BLaER1 treated with 17β-estradiol and CSF1 and Interleukin-3, amounts not matched to agents 10 nM and 100 nM (cell line): ENCODE data around the gene DNAJA1.

Experiments
- H3K27ac ChIP-seq, 11 experiments: shearing (Covaris generic); formaldehyde crosslinking; 2 replicates each; pipeline ENCODE4 v1.8.1; 2022
- H3K27me3 ChIP-seq, 11 experiments: shearing (Covaris generic); formaldehyde crosslinking; 2 replicates each; pipeline ENCODE4 v1.8.1; 2022
- H3K36me3 ChIP-seq, 11 experiments: shearing (Covaris generic); formaldehyde crosslinking; 2 replicates each; pipeline ENCODE4 v1.8.1; 2022
- H3K4me1 ChIP-seq, 10 experiments: shearing (Covaris generic); formaldehyde crosslinking; 2 replicates each; pipeline ENCODE4 v1.8.1; 2022
- H3K4me2 ChIP-seq, 11 experiments: shearing (Covaris generic); formaldehyde crosslinking; 2 replicates each; pipeline ENCODE4 v1.8.1; 2022
- H3K4me3 ChIP-seq, 10 experiments: shearing (Covaris generic); formaldehyde crosslinking; 2 replicates each; pipeline ENCODE4 v1.8.1; 2022
- H3K9ac ChIP-seq, 11 experiments: shearing (Covaris generic); formaldehyde crosslinking; 2 replicates each; pipeline ENCODE4 v1.8.1; 2022
- H3K9me3 ChIP-seq, 11 experiments: shearing (Covaris generic); formaldehyde crosslinking; replicated peaks in 1 of 11; 2 replicates each; pipeline ENCODE4 v1.8.1; 2022
- H4K20me1 ChIP-seq, 11 experiments: shearing (Covaris generic); formaldehyde crosslinking; 2 replicates each; pipeline ENCODE4 v1.8.1; 2022
- Cebpa-rat ChIP-seq, 11 experiments: shearing (Covaris generic); IDR thresholded peaks; 2 replicates each; pipeline ENCODE4 v1.8.1; 2022

The DNAJA1 gene

GRCh38 chr9:33049680-33050361 lies 24.7 kb downstream of the DNAJA1 start:
- no peak overlapping the region for H3K4me2 ChIP-seq
- peaks cover 1 to 19% (median 5%) of the 10 kb centered on the region in 10 experiments; a peak in 19 of 20 replicates for H3K4me1 ChIP-seq
- H3K36me3 ChIP-seq, result peaks cover 73 to 98% (median 92%) of the 10 kb centered on the region in 11 experiments
- no peak overlapping the region for H3K27ac ChIP-seq
- H4K20me1 ChIP-seq, result peaks cover 0 to 13% (median 2%) of the 10 kb centered on the region in 11 experiments; a peak in 2 of 22 replicates
- no peak overlapping the region for H3K4me3 ChIP-seq
- H3K9me3 ChIP-seq, result no peaks in the 10 kb centered on the region
- no peak for TF ChIP-seq Cebpa-rat (IDR thresholded peaks at IDR 0.05)
- no peak overlapping the region for H3K9ac ChIP-seq
- peaks cover 0 to 5% (median 0%) of the 10 kb centered on the region in 11 experiments; a peak in 3 of 22 replicates for H3K27me3 ChIP-seq

- Histone ChIP-seq H3K4me1 (peaks cover 0 to 19% (median 0%) of the 10 kb centered on the region in 10 experiments; a peak in 5 of 20 replicates), H3K4me2 (peak overlapping the region in 2 of 11 experiments; percentile 15 to 24; a peak in 3 of 22 replicates), H3K9me3 (no peaks in the 10 kb centered on the region), H4K20me1 (peaks cover 0 to 14% (median 2%) of the 10 kb centered on the region in 11 experiments; a peak in 2 of 22 replicates), H3K9ac (no peak overlapping the region), H3K27me3 (no peaks in the 10 kb centered on the region), H3K4me3 (no peak overlapping the region), H3K27ac (no peak overlapping the region), H3K36me3 (peaks cover 81 to 100% (median 94%) of the 10 kb centered on the region in 11 experiments)
- no peak for TF ChIP-seq Cebpa-rat (IDR thresholded peaks at IDR 0.05)
These were observed 26.1 kb downstream of the DNAJA1 start for GRCh38 chr9:33051144-33051543.

DNA sequence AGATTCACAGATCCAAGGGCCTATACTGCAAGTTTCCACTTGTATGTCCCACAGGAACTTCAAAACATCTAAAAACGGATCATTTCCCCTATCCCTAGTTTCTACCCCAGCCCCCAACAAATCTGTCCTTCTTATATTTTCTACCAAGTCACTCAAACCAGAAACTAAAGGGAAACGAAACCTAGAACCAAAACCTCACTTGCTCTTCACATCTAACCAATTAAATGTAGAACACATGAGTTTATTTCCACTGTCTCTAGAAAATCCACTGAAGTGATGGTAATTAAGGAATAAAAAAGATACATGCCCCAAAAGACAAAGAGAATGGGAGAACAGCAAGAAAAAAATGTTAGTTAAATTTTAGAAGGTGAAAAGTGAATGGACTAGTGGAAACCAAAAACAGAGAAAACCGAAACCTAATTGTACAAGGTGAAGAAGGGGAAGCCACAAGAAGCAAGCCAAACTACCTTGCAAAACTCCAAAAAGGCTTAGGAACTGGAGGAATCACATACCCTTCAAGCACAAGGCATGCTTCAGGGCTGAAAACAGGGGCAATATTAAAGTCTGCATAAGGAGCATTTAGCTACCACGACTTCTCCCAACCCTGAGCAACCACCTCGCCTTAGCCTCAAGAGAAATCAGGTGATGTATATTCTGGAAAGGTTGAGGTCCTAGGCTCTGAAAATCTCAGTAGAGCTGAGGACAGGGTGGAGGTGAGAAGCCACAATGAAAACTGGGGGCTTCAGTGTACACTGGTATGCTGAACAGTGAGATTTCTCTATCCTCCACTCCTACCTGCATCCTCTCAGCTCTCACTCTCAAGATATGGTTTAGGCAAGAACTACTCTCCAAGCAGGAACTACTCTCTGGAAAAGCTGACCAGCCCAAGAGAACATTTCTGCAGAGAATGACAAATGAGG lies 40.3 kb downstream of the DNAJA1 start:
- Histone ChIP-seq H3K4me3 (0 out of 20 replicates have a peak overlapping the region, but pooled peaks of 1 of the 10 experiments have one; percentile 14), H3K9me3 (no peaks in the 10 kb centered on the region), H3K27me3 (no peaks in the 10 kb centered on the region), H3K9ac (peak overlapping the region in 5 of 11 experiments; percentile 29 to 58 (median 36); a peak in 5 of 22 replicates), H3K27ac (peak overlapping the region in 6 of 11 experiments; percentile 10 to 65 (median 46); a peak in 10 of 22 replicates), H3K4me2 (peak overlapping the region in 6 of 11 experiments; percentile 25 to 86 (median 76); a peak in 11 of 22 replicates), H4K20me1 (peaks cover 5 to 44% (median 25%) of the 10 kb centered on the region in 11 experiments; a peak in 17 of 22 replicates), H3K4me1 (peaks cover 0 to 30% (median 16%) of the 10 kb centered on the region in 10 experiments; a peak in 11 of 20 replicates), H3K36me3 (peaks cover 89 to 100% (median 97%) of the 10 kb centered on the region in 11 experiments)
- TF ChIP-seq Cebpa-rat (IDR thresholded peaks at IDR 0.05), result no peak

DNA sequence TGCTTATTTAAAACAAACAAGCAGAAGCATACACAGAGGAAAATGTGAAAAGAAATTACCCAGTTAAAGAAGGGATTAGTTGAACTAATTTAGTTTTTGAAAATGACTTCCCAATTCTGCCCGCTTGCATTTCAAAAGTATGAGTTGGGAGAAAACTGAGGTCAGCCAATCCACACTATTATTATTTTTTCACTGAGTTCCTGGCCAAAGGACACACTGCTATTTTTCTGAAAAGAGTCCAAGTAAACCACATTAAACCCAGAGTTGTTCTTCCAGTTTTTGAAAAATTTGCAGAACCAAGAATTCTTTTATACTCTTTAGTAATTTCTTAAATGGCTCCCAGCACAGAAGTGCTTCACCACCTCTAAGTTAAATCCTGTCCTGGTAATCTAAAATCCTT lies 43.9 kb downstream of the DNAJA1 start:
- Histone ChIP-seq H3K36me3 (peaks cover 89 to 100% (median 98%) of the 10 kb centered on the region in 11 experiments), H3K4me3 (no peak overlapping the region)

DNA sequence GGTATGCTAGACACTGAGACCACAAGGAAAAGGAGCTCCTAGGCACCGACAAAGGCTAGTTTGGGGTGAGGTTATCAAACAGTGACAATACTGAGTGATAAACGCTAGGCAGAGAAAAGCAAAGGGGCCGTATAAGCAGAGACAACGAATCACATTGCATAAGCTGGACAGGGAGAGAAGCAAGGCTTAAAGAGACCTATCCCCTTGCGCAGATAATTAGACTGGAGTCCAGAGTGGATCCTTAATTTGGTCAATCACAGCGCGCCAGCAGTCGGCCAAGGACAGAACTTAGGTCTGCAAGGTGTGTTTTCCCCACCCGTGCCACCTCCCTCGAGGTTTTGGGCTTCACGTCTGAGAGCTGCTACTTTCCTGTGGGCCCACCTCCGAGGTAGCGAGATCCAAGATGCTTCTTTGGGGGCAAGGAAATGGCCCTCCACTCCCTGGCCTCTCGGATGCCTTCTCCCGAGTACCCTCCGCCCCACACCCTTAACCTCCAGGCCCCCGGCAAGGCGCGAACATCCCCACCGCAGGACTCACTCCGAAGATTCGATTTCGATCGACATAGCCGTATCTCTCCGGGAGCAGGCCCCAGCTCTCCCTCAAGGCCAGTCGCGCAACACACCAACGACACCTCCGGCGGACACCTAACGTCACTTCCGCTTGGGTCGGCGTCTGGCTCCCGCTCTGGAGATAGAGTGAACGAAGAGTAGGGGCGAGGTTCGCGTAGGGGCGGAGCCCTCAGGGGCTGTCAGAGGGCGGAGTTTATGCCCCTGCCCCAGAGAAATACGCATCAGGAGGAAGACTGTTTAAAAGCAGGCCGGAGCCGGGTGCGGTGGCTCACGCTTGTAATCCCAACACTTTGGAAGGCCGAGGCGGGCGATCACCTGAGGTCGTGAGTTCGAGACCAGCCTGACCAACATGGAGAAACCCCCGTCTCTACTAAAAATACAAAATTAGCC lies 51.3 kb downstream of the DNAJA1 start, which contains the start of gene SMU1:
SMU1 (minus strand) TSS at position 629 of the 959 bp plus-strand sequence; CDS start at position 563, 66 bp downstream.
- Histone ChIP-seq H3K27ac (peak within 1 kb of the TSS; percentile 83 to 94 (median 89)), H3K4me1 (peaks cover 27 to 41% (median 33%) of the 10 kb centered on the region in 10 experiments), H3K9ac (peak within 1 kb of the TSS; percentile 90 to 98 (median 94)), H4K20me1 (peaks cover 4 to 49% (median 20%) of the 10 kb centered on the region in 11 experiments; a peak in 17 of 22 replicates), H3K27me3 (no peaks in the 10 kb centered on the region), H3K9me3 (no peaks in the 10 kb centered on the region), H3K4me2 (peak within 1 kb of the TSS; percentile 81 to 99 (median 93)), H3K36me3 (peaks cover 35 to 36% (median 35%) of the 10 kb centered on the region in 11 experiments), H3K4me3 (peak within 1 kb of the TSS; percentile 73 to 96 (median 84))
- TF ChIP-seq Cebpa-rat (IDR thresholded peaks at IDR 0.05), result no peak

More for the DNA sequence above, 43.9 kb downstream of the DNAJA1 start:
- TF ChIP-seq Cebpa-rat (IDR thresholded peaks at IDR 0.05), result no peak
- peaks cover 5 to 71% (median 43%) of the 10 kb centered on the region in 11 experiments; a peak in 18 of 22 replicates for H4K20me1 ChIP-seq
- peaks cover 0 to 36% (median 16%) of the 10 kb centered on the region in 10 experiments; a peak in 12 of 20 replicates for H3K4me1 ChIP-seq
- no peak overlapping the region for H3K27ac ChIP-seq
- H3K4me2 ChIP-seq, result no peak overlapping the region
- no peaks in the 10 kb centered on the region for H3K9me3 ChIP-seq
- H3K9ac ChIP-seq, result no peak overlapping the region
- H3K27me3 ChIP-seq, result no peaks in the 10 kb centered on the region

GRCh38 chr9:33080534-33080933 lies 55.5 kb downstream of the DNAJA1 start:
- no peaks in the 10 kb centered on the region for H3K9me3 ChIP-seq
- H3K27me3 ChIP-seq, result no peaks in the 10 kb centered on the region
- peak overlapping the region in 5 of 11 experiments; percentile 61 to 73 (median 70); a peak in 8 of 22 replicates for H3K9ac ChIP-seq
- H3K36me3 ChIP-seq, result no peaks in the 10 kb centered on the region
- no peak for TF ChIP-seq Cebpa-rat (IDR thresholded peaks at IDR 0.05)
- H3K4me1 ChIP-seq, result peaks cover 44 to 60% (median 52%) of the 10 kb centered on the region in 10 experiments
- peak overlapping the region in 7 of 11 experiments; percentile 41 to 90 (median 59); a peak in 8 of 22 replicates for H3K27ac ChIP-seq
- H3K4me3 ChIP-seq, result no peak overlapping the region
- H4K20me1 ChIP-seq, result peaks cover 0 to 8% (median 0%) of the 10 kb centered on the region in 11 experiments; a peak in 5 of 22 replicates
- H3K4me2 ChIP-seq, result peak overlapping the region; percentile 63 to 97 (median 72); a peak in 19 of 22 replicates

GRCh38 chr9:33081128-33081851 lies 56.2 kb downstream of the DNAJA1 start:
- Histone ChIP-seq H3K27ac (peak overlapping the region in 9 of 11 experiments; percentile 10 to 90 (median 69); a peak in 14 of 22 replicates), H3K9me3 (no peaks in the 10 kb centered on the region), H3K4me2 (peak overlapping the region; percentile 63 to 97 (median 72)), H3K4me3 (peak overlapping the region in 4 of 10 experiments; percentile 24 to 54 (median 33); a peak in 5 of 20 replicates), H4K20me1 (peaks cover 0 to under 1% (median 0%) of the 10 kb centered on the region in 11 experiments; a peak in 1 of 22 replicates), H3K4me1 (peaks cover 39 to 57% (median 49%) of the 10 kb centered on the region in 10 experiments), H3K36me3 (no peaks in the 10 kb centered on the region), H3K9ac (peak overlapping the region; percentile 19 to 73 (median 61); a peak in 17 of 22 replicates), H3K27me3 (no peaks in the 10 kb centered on the region)
- TF ChIP-seq Cebpa-rat (IDR thresholded peaks at IDR 0.05), result no peak
